Nephron progenitor cell (in vitro differentiated cells): Measurements from ENCODE around the gene EDEM1.
"Not testable (repeated sequence)": the region's sequence is repeated elsewhere in the genome, so short reads cannot be mapped to it uniquely, and the experiment has no call there.

Experiments
- DNase-seq: peaks from one replicate; pipeline ENCODE4 v3.0.0; 2021
- H3K27ac Mint-ChIP-seq: 2 replicates; pipeline ENCODE4 v1.8.0; 2021; ENCODE audit warnings: mild to moderate bottlenecking, moderate library complexity, mixed read lengths
- H3K27me3 Mint-ChIP-seq: 2 replicates; pipeline ENCODE4 v1.8.0; 2021; ENCODE audit warnings: mild to moderate bottlenecking, low read depth, mixed read lengths; ENCODE audit not compliant: poor library complexity
- H3K36me3 Mint-ChIP-seq: 2 replicates; pipeline ENCODE4 v1.8.0; 2021; ENCODE audit warnings: low read depth, mixed read lengths
- H3K4me1 Mint-ChIP-seq: 2 replicates; pipeline ENCODE4 v1.8.0; 2021; ENCODE audit warnings: mixed read lengths
- H3K4me3 Mint-ChIP-seq: 2 replicates; pipeline ENCODE4 v1.8.0; 2021; ENCODE audit warnings: mild to moderate bottlenecking, moderate library complexity, mixed read lengths
- H3K9me3 Mint-ChIP-seq: 2 replicates; pipeline ENCODE4 v1.8.0; 2021; ENCODE audit warnings: mild to moderate bottlenecking, moderate library complexity, mixed read lengths
- TF ChIP-seq, protein P1 (sequence below): fragments of 200-600 bp; sonication (generic); IDR thresholded peaks from 2 replicates; pipeline ENCODE4 v1.5.0; 2021; ENCODE audit warnings: antibody characterized with exemption

Gene EDEM1

DNA sequence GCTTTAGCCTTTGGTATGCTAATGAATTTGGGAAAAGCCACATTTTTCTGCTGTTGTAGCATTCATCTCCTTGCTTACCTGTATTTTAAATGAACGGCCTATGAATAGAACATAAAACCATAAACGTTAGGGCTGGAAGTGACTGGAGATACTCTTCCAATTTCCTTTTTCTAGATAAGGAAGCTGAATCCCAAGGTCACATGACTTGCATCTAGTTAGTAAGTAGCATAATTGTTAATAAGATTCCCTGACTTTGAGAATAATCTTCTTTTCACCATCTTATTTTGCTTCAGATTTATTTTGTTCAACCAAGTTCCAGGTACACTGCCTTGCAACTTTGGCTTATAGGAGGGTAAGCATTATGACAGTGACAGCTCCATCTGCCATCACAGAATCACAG lies 20.7 kb upstream of the EDEM1 start:
- TF ChIP-seq, protein P1, sequence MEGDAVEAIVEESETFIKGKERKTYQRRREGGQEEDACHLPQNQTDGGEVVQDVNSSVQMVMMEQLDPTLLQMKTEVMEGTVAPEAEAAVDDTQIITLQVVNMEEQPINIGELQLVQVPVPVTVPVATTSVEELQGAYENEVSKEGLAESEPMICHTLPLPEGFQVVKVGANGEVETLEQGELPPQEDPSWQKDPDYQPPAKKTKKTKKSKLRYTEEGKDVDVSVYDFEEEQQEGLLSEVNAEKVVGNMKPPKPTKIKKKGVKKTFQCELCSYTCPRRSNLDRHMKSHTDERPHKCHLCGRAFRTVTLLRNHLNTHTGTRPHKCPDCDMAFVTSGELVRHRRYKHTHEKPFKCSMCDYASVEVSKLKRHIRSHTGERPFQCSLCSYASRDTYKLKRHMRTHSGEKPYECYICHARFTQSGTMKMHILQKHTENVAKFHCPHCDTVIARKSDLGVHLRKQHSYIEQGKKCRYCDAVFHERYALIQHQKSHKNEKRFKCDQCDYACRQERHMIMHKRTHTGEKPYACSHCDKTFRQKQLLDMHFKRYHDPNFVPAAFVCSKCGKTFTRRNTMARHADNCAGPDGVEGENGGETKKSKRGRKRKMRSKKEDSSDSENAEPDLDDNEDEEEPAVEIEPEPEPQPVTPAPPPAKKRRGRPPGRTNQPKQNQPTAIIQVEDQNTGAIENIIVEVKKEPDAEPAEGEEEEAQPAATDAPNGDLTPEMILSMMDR, result no peak
- Mint-ChIP-seq H3K4me3 (no peak overlapping the region), H3K27ac (peak overlapping the region; percentile 69), H3K36me3 (peaks cover 8% of the 10 kb centered on the region), H3K27me3 (no peaks in the 10 kb centered on the region), H3K4me1 (no peaks in the 10 kb centered on the region), H3K9me3 (no peaks in the 10 kb centered on the region)
- DNase-seq, result no peak

DNA sequence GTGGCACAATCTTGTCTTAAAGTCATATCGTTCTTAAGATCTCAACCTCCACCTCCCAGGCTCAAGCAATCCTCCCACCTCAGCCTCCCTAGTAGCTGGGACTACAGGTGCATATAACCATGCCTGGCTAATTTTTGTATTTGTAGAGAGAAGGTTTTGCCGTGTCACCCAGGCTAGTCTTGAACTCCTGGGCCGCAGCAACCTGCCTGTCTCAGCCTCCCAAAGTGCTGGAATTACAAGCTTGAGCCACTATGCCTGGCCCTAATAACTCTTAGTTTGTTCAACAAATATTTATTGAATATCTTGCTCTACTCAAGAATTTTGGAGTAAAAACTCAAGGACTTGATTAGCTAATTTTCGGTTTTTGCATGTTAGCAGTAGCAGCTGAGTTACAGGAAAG lies 19.4 kb upstream of the EDEM1 start:
- Mint-ChIP-seq H3K4me3 (no peak overlapping the region), H3K36me3 (peaks cover 17% of the 10 kb centered on the region), H3K4me1 (no peaks in the 10 kb centered on the region), H3K27me3 (no peaks in the 10 kb centered on the region), H3K27ac (peak overlapping the region; percentile 59), H3K9me3 (no peaks in the 10 kb centered on the region)
- DNase-seq, result no peak
- TF ChIP-seq, protein P1, result no peak

- Mint-ChIP-seq H3K36me3 (peaks cover 25% of the 10 kb centered on the region), H3K4me1 (no peaks in the 10 kb centered on the region), H3K4me3 (no peak overlapping the region), H3K27ac (no peak overlapping the region), H3K9me3 (no peaks in the 10 kb centered on the region), H3K27me3 (no peaks in the 10 kb centered on the region)
- TF ChIP-seq, protein P1, result no peak
- DNase-seq, result no peak
Measured at GRCh38 chr3:5169807-5170206, 17.7 kb upstream of the EDEM1 start.

- Mint-ChIP-seq H3K4me1 (no peaks in the 10 kb centered on the region), H3K9me3 (no peaks in the 10 kb centered on the region), H3K36me3 (peaks cover 35% of the 10 kb centered on the region), H3K27ac (no peak overlapping the region), H3K4me3 (no peak overlapping the region), H3K27me3 (no peaks in the 10 kb centered on the region)
- no peak for DNase-seq
- TF ChIP-seq, protein P1, result no peak
Measured at GRCh38 chr3:5170975-5171374, 16.5 kb upstream of the EDEM1 start.

DNA sequence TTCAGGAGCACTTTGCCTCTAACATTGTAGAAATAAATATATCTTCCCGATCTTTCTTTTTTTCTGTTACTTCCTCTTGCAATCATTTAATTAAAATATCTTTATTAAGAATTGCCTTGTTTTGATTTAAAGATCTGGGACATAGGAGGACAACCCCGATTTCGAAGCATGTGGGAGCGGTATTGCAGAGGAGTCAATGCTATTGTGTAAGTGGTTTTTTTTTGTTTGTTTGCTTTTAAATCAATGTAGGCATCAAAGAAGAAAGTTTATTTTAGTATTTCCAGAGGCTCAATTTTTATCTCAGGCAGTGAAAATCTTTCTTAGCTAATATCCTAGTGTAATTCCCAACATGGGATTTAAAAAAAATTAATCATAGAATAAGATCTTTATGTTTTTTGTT lies 15.5 kb upstream of the EDEM1 start:
- H3K27ac Mint-ChIP-seq, result no peak overlapping the region
- no peak overlapping the region for H3K4me3 Mint-ChIP-seq
- no peak for DNase-seq

GRCh38 chr3:5179036-5179435 lies 8.5 kb upstream of the EDEM1 start:
- H3K4me1 Mint-ChIP-seq, DNase-seq, H3K27me3 Mint-ChIP-seq, H3K27ac Mint-ChIP-seq, H3K9me3 Mint-ChIP-seq, H3K4me3 Mint-ChIP-seq: not testable (repeated sequence)
- peaks cover 46% of the 10 kb centered on the region for H3K36me3 Mint-ChIP-seq

More for the DNA sequence above, 15.5 kb upstream of the EDEM1 start:
- H3K9me3 Mint-ChIP-seq, result no peaks in the 10 kb centered on the region
- H3K36me3 Mint-ChIP-seq, result peaks cover 31% of the 10 kb centered on the region
- TF ChIP-seq, protein P1, result no peak
- no peaks in the 10 kb centered on the region for H3K4me1 Mint-ChIP-seq
- no peaks in the 10 kb centered on the region for H3K27me3 Mint-ChIP-seq
